DND-41 (cell line): ENCODE data around the gene MCUR1.

Experiments
- ATAC-seq: fragments of 200-7000 bp; cut with Tn5 transposase; 3 replicates; pipeline ENCODE4 v1.9.1; 2021; ENCODE audit warnings: low read depth; ENCODE audit not compliant: insufficient read depth
- DNase-seq: peaks from one replicate; pipeline ENCODE4 v3.0.0-alpha.2; 2020
- H2AFZ ChIP-seq: 2 replicates; pipeline ENCODE4 v1.6.0; 2012; ENCODE audit warnings: low read depth, low read length
- H3K27ac ChIP-seq: 2 replicates; pipeline ENCODE4 v1.5.1; 2012; ENCODE audit warnings: low read length, inconsistent platforms
- H3K27me3 ChIP-seq: fragments of 200-600 bp; sonication (generic); 2 replicates; pipeline ENCODE4 v1.6.0; 2012; ENCODE audit warnings: low read length, mild to moderate bottlenecking, inconsistent platforms; ENCODE audit not compliant: insufficient read depth, poor library complexity
- H3K36me3 ChIP-seq: 2 replicates; pipeline ENCODE4 v1.5.1; 2012; ENCODE audit warnings: low read length, inconsistent platforms; ENCODE audit not compliant: insufficient read depth
- H3K4me1 ChIP-seq: 2 replicates; pipeline ENCODE4 v1.5.1; 2012; ENCODE audit warnings: mild to moderate bottlenecking, low read length; ENCODE audit not compliant: insufficient read depth
- H3K4me2 ChIP-seq: 2 replicates; pipeline ENCODE4 v1.6.0; 2012; ENCODE audit warnings: mild to moderate bottlenecking, moderate library complexity, low read length, inconsistent platforms; ENCODE audit not compliant: insufficient read depth
- H3K4me3 ChIP-seq, 2 experiments: fragments of 200-600 bp in 1 of 2; shearing (Covaris generic) in 1 of 2; 2 replicates each; pipeline ENCODE4 v1.5.1; 2012 to 2016; ENCODE audit warnings: inconsistent platforms in 2 of 2, low read length in 2 of 2, mild to moderate bottlenecking in 2 of 2, low read depth in 1 of 2, moderate library complexity in 1 of 2
- H3K79me2 ChIP-seq: 2 replicates; pipeline ENCODE4 v1.6.0; 2012; ENCODE audit warnings: low read length, inconsistent platforms; ENCODE audit not compliant: insufficient read depth
- H3K9ac ChIP-seq: 2 replicates; pipeline ENCODE4 v1.6.0; 2012; ENCODE audit warnings: low read depth, mild to moderate bottlenecking, inconsistent platforms, low read length, moderate library complexity
- H3K9me3 ChIP-seq: 2 replicates; pipeline ENCODE4 v1.5.1; 2012; ENCODE audit warnings: low read length, moderate library complexity, mild to moderate bottlenecking, inconsistent platforms; ENCODE audit not compliant: insufficient read depth, severe bottlenecking
- H4K20me1 ChIP-seq: 2 replicates; pipeline ENCODE4 v1.6.0; 2012; ENCODE audit warnings: low read length; ENCODE audit not compliant: insufficient read depth
- CTCF ChIP-seq: IDR thresholded peaks from 2 replicates; pipeline ENCODE4 v1.5.1; 2012; ENCODE audit warnings: borderline replicate concordance, low read length, moderate library complexity, mild to moderate bottlenecking; ENCODE audit not compliant: poor library complexity, severe bottlenecking; ENCODE audit errors: extremely low read depth
- EZH2 ChIP-seq: IDR thresholded peaks from 3 replicates; pipeline ENCODE4 v1.6.1; 2012; ENCODE audit warnings: borderline replicate concordance, low read depth, mild to moderate bottlenecking, moderate library complexity, low read length, inconsistent platforms; ENCODE audit not compliant: severe bottlenecking

MCUR1 gene

DNA sequence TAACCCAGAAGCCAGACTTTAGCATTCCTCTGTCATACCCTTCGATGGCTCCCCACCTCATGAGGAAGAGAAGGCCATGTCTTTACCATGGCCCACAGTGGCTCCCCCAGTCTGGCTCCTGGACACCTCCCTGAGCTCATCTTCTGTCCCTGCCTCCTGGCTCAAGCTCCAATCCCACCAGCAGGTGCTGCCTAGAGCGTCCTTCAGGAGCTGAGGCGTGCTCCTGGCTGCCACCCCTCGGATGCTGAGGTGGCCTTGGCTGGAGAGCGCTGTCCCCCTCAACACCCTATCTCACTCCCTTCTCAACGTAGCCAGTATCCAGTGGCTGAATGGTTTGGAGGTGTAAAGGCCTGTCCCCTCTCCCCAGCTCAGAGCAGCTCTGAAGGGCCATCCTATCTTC is 55.3 kb downstream of the MCUR1 start:
- Histone ChIP-seq H3K9me3 (no peaks in the 10 kb centered on the region), H3K4me1 (peaks cover 29% of the 10 kb centered on the region), H3K4me3 (no peak overlapping the region), H3K27ac (no peak overlapping the region; the same call in 1 of the 2 replicates), H2AFZ (no peak overlapping the region), H3K9ac (no peak overlapping the region), H3K4me2 (no peak overlapping the region), H3K27me3 (no peaks in the 10 kb centered on the region), H4K20me1 (no peaks in the 10 kb centered on the region), H3K79me2 (no peaks in the 10 kb centered on the region), H3K36me3 (no peaks in the 10 kb centered on the region)
- no peak for TF ChIP-seq CTCF
- no peak for TF ChIP-seq EZH2
- ATAC-seq (no peak), DNase-seq (no peak)

DNA sequence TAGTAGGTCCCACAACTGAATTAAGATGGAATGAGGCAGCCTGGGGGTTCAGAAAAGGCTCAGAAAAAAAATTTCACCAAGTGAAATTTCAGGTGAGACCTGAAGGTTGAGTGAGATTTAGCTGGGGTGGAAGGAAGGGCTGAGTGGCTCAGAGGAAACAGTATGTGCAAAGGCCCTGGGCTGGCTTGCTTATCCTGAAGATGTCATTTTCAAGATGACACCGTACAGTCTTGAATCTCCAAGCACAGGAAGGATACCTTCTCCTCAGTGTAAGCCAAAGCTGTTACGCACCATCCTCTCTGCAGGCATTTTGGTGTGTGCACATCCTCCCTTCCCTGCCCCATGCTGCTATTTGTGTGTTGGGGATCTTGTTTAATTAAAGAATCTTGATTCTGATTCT is 59.7 kb downstream of the MCUR1 start:
- no peaks in the 10 kb centered on the region for H3K36me3 ChIP-seq
- ATAC-seq (no peak), DNase-seq (no peak)
- no peak overlapping the region for H3K4me2 ChIP-seq
- no peaks in the 10 kb centered on the region for H3K4me1 ChIP-seq
- H3K4me3 ChIP-seq: no peak overlapping the region
- no peak overlapping the region for H3K9ac ChIP-seq
- H4K20me1 ChIP-seq: no peaks in the 10 kb centered on the region
- TF ChIP-seq CTCF (no peak), EZH2 (no peak)
- H3K27ac ChIP-seq: no peak overlapping the region
- H3K79me2 ChIP-seq: no peaks in the 10 kb centered on the region
- no peaks in the 10 kb centered on the region for H3K27me3 ChIP-seq
- H3K9me3 ChIP-seq: no peaks in the 10 kb centered on the region
- H2AFZ ChIP-seq: no peak overlapping the region

DNA sequence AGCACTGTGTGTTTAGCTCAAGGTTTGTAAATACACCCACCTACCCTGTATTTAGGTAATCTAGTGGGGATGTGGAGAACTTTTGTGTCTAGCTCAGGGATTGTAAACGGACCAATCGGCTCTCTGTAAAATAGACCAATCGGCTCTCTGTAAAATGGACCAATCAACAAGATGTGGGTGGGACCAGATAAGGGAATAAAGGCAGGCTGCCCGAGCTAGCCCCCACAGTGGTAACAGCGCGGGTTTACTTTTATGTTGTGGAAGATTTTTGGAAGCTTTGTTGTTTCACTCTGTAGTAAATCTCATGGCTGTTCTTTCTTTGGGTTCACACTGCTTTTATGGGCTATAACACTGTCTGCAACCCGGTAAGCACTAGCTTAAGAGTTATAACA is 70.6 kb downstream of the MCUR1 start:
- H2AFZ ChIP-seq: no peak overlapping the region
- no peaks in the 10 kb centered on the region for H4K20me1 ChIP-seq
- no peak for TF ChIP-seq CTCF
- no peak for TF ChIP-seq EZH2
- ATAC-seq: no peak
- H3K4me2 ChIP-seq: no peak overlapping the region
- no peak overlapping the region for H3K27ac ChIP-seq
- H3K36me3 ChIP-seq: no peaks in the 10 kb centered on the region
- no peak for DNase-seq
- no peaks in the 10 kb centered on the region for H3K9me3 ChIP-seq
- H3K79me2 ChIP-seq: no peaks in the 10 kb centered on the region
- no peak overlapping the region for H3K4me3 ChIP-seq
- no peak overlapping the region for H3K9ac ChIP-seq
- no peaks in the 10 kb centered on the region for H3K4me1 ChIP-seq
- H3K27me3 ChIP-seq: no peaks in the 10 kb centered on the region

DNA sequence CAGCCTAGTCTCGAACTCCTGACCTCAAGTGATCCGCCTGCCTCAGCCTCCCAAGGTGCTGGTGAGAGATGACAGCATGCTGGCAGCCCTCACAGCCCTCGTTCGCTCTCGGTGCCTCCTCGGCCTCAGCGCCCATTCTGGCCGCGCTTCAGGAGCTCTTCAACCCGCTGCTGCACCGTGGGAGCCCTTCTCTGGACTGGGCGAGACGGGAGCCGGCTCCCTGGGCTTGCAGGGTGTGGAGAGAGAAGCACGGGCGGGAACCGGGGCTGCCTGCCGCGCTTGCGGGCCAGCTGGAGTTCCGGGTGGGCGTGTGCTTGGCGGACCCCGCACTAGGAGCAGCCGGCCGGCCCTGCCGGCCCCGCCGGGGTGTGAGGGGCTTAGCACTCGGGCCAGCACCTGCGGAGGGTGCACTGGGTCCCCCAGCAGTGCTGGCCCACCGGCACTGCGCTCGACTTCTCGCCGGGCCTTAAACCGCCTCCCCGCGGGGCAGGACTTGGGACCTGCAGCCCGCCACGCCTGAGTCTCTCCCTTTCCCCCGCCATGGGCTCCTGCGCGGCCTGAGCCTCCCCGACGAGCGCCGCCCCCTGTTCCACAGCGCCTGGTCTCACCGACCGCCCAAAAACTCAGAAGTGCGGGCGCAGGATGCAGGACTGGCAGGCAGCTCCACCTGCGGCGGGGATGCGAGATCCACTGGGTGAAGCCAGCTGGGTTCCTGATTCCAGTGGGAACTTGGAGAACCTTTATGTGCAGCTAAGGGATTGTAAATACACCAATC is 71.2 kb downstream of the MCUR1 start:
- no peaks in the 10 kb centered on the region for H3K36me3 ChIP-seq
- ATAC-seq: no peak
- H3K9ac ChIP-seq: no peak overlapping the region
- TF ChIP-seq CTCF (no peak), EZH2 (no peak)
- H3K9me3 ChIP-seq: no peaks in the 10 kb centered on the region
- H3K4me1 ChIP-seq: no peaks in the 10 kb centered on the region
- H3K27ac ChIP-seq: no peak overlapping the region
- H3K4me2 ChIP-seq: no peak overlapping the region
- H3K27me3 ChIP-seq: no peaks in the 10 kb centered on the region
- no peak for DNase-seq
- no peak overlapping the region for H3K4me3 ChIP-seq
- H4K20me1 ChIP-seq: no peaks in the 10 kb centered on the region
- H3K79me2 ChIP-seq: no peaks in the 10 kb centered on the region
- no peak overlapping the region for H2AFZ ChIP-seq
